ENCODE measurements around the gene GNG7.
"Not testable (repeated sequence)": the region's sequence is repeated elsewhere in the genome, so short reads cannot be mapped to it uniquely, and the experiment has no call there.

The GNG7 gene

DNA sequence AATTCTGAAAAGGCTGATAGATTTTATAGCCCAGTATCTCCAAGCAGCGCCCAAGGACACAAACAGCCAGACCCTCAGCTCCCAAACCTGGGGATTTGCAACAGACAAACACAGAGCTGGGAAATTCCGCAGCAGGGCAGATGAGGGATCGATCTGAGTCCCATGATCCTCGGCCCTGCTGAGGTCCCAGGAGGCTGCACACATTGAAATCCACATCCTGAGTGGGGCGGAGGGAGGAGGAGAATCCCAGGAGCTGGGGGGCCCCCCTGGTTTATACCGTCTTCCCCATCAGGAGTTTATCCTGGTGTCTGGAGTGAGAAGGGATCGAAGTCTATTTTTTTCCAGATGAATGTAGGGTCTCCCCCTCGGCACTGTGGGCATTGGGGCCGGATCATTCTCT, 49.3 kb downstream of the GNG7 start:
- Histone ChIP-seq H2BK120ac (ENCODE audit: low read depth, low read length) (no peak overlapping the region), H3K9ac (ENCODE audit: low read depth, low read length, poor library complexity) (no peak overlapping the region), H4K8ac (ENCODE audit: low read depth, low read length) (no peak overlapping the region), H3K4ac (ENCODE audit: low read length) (no peak overlapping the region), H2AFZ (ENCODE audit: low read length) (no peak overlapping the region), H3K36me3 (replicated peaks in 1 of 2; ENCODE audit: control insufficient read depth in 2 of 2, insufficient read depth in 2 of 2, low read length in 2 of 2) (no peaks in the 10 kb centered on the region), H3K27me3 (ENCODE audit: control insufficient read depth in 3 of 3, insufficient read depth in 3 of 3, low read depth in 1 of 3, low read length in 3 of 3) (peaks cover 0 to 7% (median 0%) of the 10 kb centered on the region in 3 experiments), H3K23ac (ENCODE audit: low read depth, low read length, poor library complexity) (peak overlapping the region; percentile 73), H3K4me3 (ENCODE audit: low read length in 2 of 2) (no peak overlapping the region), H3K79me1 (ENCODE audit: low read depth, low read length) (no peaks in the 10 kb centered on the region), H2BK15ac (ENCODE audit: low read length) (no peak overlapping the region), H3K4me1 (ENCODE audit: control insufficient read depth in 2 of 2, insufficient read depth in 1 of 2, low read depth in 1 of 2, low read length in 2 of 2) (peaks cover 5 to 7% of the 10 kb centered on the region in 2 donors), H3K27ac (replicated peaks; ENCODE audit: low read length) (no peak overlapping the region), H2BK12ac (ENCODE audit: low read length) (no peak overlapping the region), H3K9me3 (replicated peaks in 1 of 2; ENCODE audit: control insufficient read depth in 2 of 2, insufficient read depth in 1 of 2, low read depth in 1 of 2, low read length in 2 of 2) (no peaks in the 10 kb centered on the region), H3K18ac (ENCODE audit: low read length) (no peak overlapping the region), H3K4me2 (ENCODE audit: insufficient read depth, low read length, poor library complexity, severe bottlenecking) (no peak overlapping the region), H3K14ac (ENCODE audit: low read length) (no peak overlapping the region), H2BK5ac (ENCODE audit: low read length) (no peak overlapping the region), H2AK5ac (ENCODE audit: low read depth, low read length) (no peak overlapping the region), H4K91ac (ENCODE audit: low read depth, low read length, poor library complexity) (no peak overlapping the region)
- no peak for DNase-seq (ENCODE audit: low spot score)
- WGBS, 2 donors (ENCODE audit: extremely low coverage in 2 of 2, insufficient read length in 2 of 2, insufficient replicate concordance in 1 of 2): no CpG with 5 or more reads among the region's 9 CpGs

DNA sequence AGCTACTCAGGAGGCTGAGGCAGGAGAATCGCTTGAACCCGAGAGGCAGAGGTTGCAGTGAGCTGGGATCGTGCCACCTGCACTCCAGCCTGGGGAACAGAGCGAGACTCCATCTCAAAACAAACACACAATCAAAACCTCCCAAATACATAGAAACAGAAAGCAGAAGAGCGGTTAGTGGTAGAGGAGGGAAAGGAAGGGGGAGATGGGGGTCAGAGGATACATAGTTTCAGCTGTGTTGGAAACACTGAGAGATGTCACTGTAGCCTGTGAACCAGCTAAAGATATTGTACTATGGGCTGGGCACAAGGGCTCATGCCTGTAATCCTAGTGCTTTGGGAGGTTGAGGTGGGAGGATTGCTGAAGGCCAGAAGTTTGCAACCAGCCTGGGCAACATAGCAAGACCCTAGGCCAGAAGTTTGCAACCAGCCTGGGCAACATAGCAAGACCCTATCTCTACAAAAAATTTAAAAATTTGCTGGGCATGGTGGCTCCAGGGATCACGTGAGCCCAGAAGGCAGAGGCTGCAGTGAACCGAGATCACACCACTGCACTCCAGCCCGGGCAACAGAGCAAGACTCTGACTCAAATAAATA, 49.9 kb downstream of the GNG7 start:
- H4K91ac ChIP-seq (ENCODE audit: low read depth, low read length, poor library complexity): no peak overlapping the region
- H3K79me1 ChIP-seq (ENCODE audit: low read depth, low read length): no peaks in the 10 kb centered on the region
- DNase-seq (ENCODE audit: low spot score): no peak
- WGBS, 2 donors (ENCODE audit: extremely low coverage in 2 of 2, insufficient read length in 2 of 2, insufficient replicate concordance in 1 of 2): no CpG with 5 or more reads among the region's 8 CpGs
- no peak overlapping the region for H2AK5ac ChIP-seq (ENCODE audit: low read depth, low read length)
- no peak overlapping the region for H3K14ac ChIP-seq (ENCODE audit: low read length)
- no peak overlapping the region for H2BK15ac ChIP-seq (ENCODE audit: low read length)
- no peak overlapping the region for H4K8ac ChIP-seq (ENCODE audit: low read depth, low read length)
- no peak overlapping the region for H3K18ac ChIP-seq (ENCODE audit: low read length)
- H3K4me2 ChIP-seq (ENCODE audit: insufficient read depth, low read length, poor library complexity, severe bottlenecking): no peak overlapping the region
- no peak overlapping the region for H3K27ac ChIP-seq (replicated peaks; ENCODE audit: low read length)
- H3K9me3 ChIP-seq (replicated peaks in 1 of 2; ENCODE audit: control insufficient read depth in 2 of 2, insufficient read depth in 1 of 2, low read depth in 1 of 2, low read length in 2 of 2): no peaks in the 10 kb centered on the region
- no peak overlapping the region for H3K4ac ChIP-seq (ENCODE audit: low read length)
- no peak overlapping the region for H2BK12ac ChIP-seq (ENCODE audit: low read length)
- H2AFZ ChIP-seq (ENCODE audit: low read length): no peak overlapping the region
- H3K4me1 ChIP-seq (ENCODE audit: control insufficient read depth in 2 of 2, insufficient read depth in 1 of 2, low read depth in 1 of 2, low read length in 2 of 2): peaks cover 5 to 7% of the 10 kb centered on the region in 2 donors
- no peak overlapping the region for H3K4me3 ChIP-seq (ENCODE audit: low read length in 2 of 2)
- no peaks in the 10 kb centered on the region for H3K36me3 ChIP-seq (replicated peaks in 1 of 2; ENCODE audit: control insufficient read depth in 2 of 2, insufficient read depth in 2 of 2, low read length in 2 of 2)
- H2BK5ac ChIP-seq (ENCODE audit: low read length): no peak overlapping the region
- H3K27me3 ChIP-seq (ENCODE audit: control insufficient read depth in 3 of 3, insufficient read depth in 3 of 3, low read depth in 1 of 3, low read length in 3 of 3): peaks cover 0 to 7% (median 0%) of the 10 kb centered on the region in 3 experiments
- H2BK120ac ChIP-seq (ENCODE audit: low read depth, low read length): no peak overlapping the region
- no peak overlapping the region for H3K9ac ChIP-seq (ENCODE audit: low read depth, low read length, poor library complexity)
- no peak overlapping the region for H3K23ac ChIP-seq (ENCODE audit: low read depth, low read length, poor library complexity)

DNA sequence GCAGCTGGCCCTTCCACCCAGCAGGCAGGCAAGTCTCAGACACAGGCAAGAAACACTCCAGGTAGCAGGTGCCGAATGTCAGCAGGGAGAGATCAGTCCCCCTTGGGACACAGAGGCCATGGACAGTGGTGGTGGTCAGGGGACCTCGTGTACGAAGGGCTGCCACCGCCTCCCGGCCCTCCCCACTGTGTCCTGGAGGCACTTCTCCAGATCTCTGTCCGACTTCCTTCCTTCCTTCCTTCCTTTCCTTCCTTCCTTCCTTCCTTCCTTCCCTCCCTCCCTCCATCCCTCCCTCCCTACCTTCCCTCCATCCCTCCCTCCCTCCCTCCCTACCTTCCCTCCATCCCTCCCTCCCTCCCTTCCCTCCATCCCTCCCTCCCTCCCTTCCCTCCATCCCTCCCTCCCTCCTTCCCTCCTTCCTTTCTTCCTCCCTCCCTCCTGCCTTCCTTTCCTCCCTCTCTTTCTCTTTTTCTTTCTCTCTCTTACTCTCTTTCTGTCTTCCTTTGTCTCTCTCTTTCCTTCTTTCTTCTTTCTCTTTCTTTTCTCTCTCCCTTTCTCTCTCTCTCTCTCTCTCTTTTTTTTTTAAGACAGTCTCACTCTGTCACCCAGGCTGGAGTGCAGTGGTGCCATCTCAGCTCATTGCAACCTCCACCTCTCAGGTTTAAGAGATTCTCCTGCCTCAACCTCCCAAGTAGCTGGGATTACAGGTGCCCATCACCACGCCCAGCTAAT, 51.3 kb downstream of the GNG7 start:
- H3K23ac ChIP-seq (ENCODE audit: low read depth, low read length, poor library complexity); H3K27me3 ChIP-seq (ENCODE audit: control insufficient read depth in 3 of 3, insufficient read depth in 3 of 3, low read depth in 1 of 3, low read length in 3 of 3); H3K36me3 ChIP-seq (replicated peaks in 1 of 2; ENCODE audit: control insufficient read depth in 2 of 2, insufficient read depth in 2 of 2, low read length in 2 of 2); H4K91ac ChIP-seq (ENCODE audit: low read depth, low read length, poor library complexity); H2AFZ ChIP-seq (ENCODE audit: low read length); H3K27ac ChIP-seq (replicated peaks; ENCODE audit: low read length); H3K4ac ChIP-seq (ENCODE audit: low read length); H3K14ac ChIP-seq (ENCODE audit: low read length); H2BK15ac ChIP-seq (ENCODE audit: low read length); H3K4me1 ChIP-seq (ENCODE audit: control insufficient read depth in 2 of 2, insufficient read depth in 1 of 2, low read depth in 1 of 2, low read length in 2 of 2); H2BK5ac ChIP-seq (ENCODE audit: low read length); H2AK5ac ChIP-seq (ENCODE audit: low read depth, low read length); H3K4me2 ChIP-seq (ENCODE audit: insufficient read depth, low read length, poor library complexity, severe bottlenecking); H3K79me1 ChIP-seq (ENCODE audit: low read depth, low read length); H2BK120ac ChIP-seq (ENCODE audit: low read depth, low read length); DNase-seq (ENCODE audit: low spot score); H3K18ac ChIP-seq (ENCODE audit: low read length); H4K8ac ChIP-seq (ENCODE audit: low read depth, low read length); H3K9ac ChIP-seq (ENCODE audit: low read depth, low read length, poor library complexity); H3K4me3 ChIP-seq (ENCODE audit: low read length in 2 of 2); H3K9me3 ChIP-seq (replicated peaks in 1 of 2; ENCODE audit: control insufficient read depth in 2 of 2, insufficient read depth in 1 of 2, low read depth in 1 of 2, low read length in 2 of 2); H2BK12ac ChIP-seq (ENCODE audit: low read length): not testable (repeated sequence)
- no CpG with 5 or more reads among the region's 7 CpGs for WGBS, 2 donors (ENCODE audit: extremely low coverage in 2 of 2, insufficient read length in 2 of 2, insufficient replicate concordance in 1 of 2)

DNA sequence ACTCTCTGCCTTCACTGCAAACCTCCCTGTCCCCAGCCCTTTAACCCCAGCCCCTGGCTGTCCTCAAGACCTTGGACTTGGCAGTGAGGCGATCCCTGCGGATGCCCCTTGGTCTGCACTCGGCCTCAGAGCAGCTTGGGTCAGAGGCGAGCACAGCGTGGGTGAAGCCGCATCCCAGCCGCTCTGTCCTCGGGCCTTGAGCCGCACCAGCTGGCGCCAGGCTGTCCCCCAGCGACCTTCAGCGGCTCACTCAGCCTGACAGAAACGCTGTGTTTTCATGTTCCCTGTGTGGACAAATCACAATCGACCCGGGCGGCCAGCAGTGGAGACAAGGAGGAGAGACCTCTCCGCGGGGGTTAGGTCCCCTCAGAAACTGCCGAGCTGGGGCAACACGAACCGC, 52.0 kb downstream of the GNG7 start:
- H2AFZ ChIP-seq (ENCODE audit: low read length): no peak overlapping the region
- H3K4me2 ChIP-seq (ENCODE audit: insufficient read depth, low read length, poor library complexity, severe bottlenecking): no peak overlapping the region
- no peak overlapping the region for H2BK120ac ChIP-seq (ENCODE audit: low read depth, low read length)
- no peak overlapping the region for H3K4me3 ChIP-seq (ENCODE audit: low read length in 2 of 2)
- no peaks in the 10 kb centered on the region for H3K9me3 ChIP-seq (replicated peaks in 1 of 2; ENCODE audit: control insufficient read depth in 2 of 2, insufficient read depth in 1 of 2, low read depth in 1 of 2, low read length in 2 of 2)
- H4K8ac ChIP-seq (ENCODE audit: low read depth, low read length): peak overlapping the region; percentile 43
- H3K4ac ChIP-seq (ENCODE audit: low read length): no peak overlapping the region
- H3K23ac ChIP-seq (ENCODE audit: low read depth, low read length, poor library complexity): no peak overlapping the region
- H3K9ac ChIP-seq (ENCODE audit: low read depth, low read length, poor library complexity): no peak overlapping the region
- H2BK15ac ChIP-seq (ENCODE audit: low read length): no peak overlapping the region
- H3K79me1 ChIP-seq (ENCODE audit: low read depth, low read length): no peaks in the 10 kb centered on the region
- H3K27ac ChIP-seq (replicated peaks; ENCODE audit: low read length): no peak overlapping the region
- no CpG with 5 or more reads among the region's 21 CpGs for WGBS, 2 donors (ENCODE audit: extremely low coverage in 2 of 2, insufficient read length in 2 of 2, insufficient replicate concordance in 1 of 2)
- H3K27me3 ChIP-seq (ENCODE audit: control insufficient read depth in 3 of 3, insufficient read depth in 3 of 3, low read depth in 1 of 3, low read length in 3 of 3): peaks cover 0 to 7% (median 0%) of the 10 kb centered on the region in 3 experiments
- peak overlapping the region; percentile 37 for H2AK5ac ChIP-seq (ENCODE audit: low read depth, low read length)
- peaks cover 5 to 7% of the 10 kb centered on the region in 2 donors for H3K4me1 ChIP-seq (ENCODE audit: control insufficient read depth in 2 of 2, insufficient read depth in 1 of 2, low read depth in 1 of 2, low read length in 2 of 2)
- no peak overlapping the region for H4K91ac ChIP-seq (ENCODE audit: low read depth, low read length, poor library complexity)
- no peak overlapping the region for H2BK5ac ChIP-seq (ENCODE audit: low read length)
- DNase-seq (ENCODE audit: low spot score): no peak
- no peaks in the 10 kb centered on the region for H3K36me3 ChIP-seq (replicated peaks in 1 of 2; ENCODE audit: control insufficient read depth in 2 of 2, insufficient read depth in 2 of 2, low read length in 2 of 2)
- H3K14ac ChIP-seq (ENCODE audit: low read length): peak overlapping the region; percentile 38
- H3K18ac ChIP-seq (ENCODE audit: low read length): no peak overlapping the region
- H2BK12ac ChIP-seq (ENCODE audit: low read length): no peak overlapping the region

Measured in neuronal stem cell (in vitro differentiated cells).